GM21360 (cell line): ENCODE measurements around the gene TMPRSS15.

Experiments
- ATAC-seq: cut with Tn5 transposase; IDR thresholded peaks from one replicate; pipeline ENCODE4 v1.9.1; 2021; ENCODE audit warnings: mild to moderate bottlenecking, moderate library complexity; ENCODE audit not compliant: unreplicated experiment

Gene TMPRSS15

DNA sequence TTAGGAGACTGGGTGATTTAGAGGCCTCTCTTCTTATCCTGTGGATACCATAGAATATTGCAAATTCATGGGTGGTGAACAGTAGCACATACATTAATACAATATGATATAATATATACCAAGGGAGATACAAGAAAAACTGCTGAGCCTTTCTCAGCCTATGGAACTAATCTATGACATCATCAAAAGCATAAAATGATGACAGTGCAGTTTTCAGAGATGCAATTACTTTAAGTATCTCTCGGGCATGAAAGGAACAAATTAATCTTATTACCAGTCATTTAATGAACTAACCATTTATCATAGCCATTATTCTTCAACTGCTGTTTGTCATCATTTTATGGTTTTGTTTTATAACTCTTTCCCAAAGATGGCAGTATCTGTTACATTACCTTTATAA is 155.4 kb downstream of the TMPRSS15 start:
- ATAC-seq, result no peak

DNA sequence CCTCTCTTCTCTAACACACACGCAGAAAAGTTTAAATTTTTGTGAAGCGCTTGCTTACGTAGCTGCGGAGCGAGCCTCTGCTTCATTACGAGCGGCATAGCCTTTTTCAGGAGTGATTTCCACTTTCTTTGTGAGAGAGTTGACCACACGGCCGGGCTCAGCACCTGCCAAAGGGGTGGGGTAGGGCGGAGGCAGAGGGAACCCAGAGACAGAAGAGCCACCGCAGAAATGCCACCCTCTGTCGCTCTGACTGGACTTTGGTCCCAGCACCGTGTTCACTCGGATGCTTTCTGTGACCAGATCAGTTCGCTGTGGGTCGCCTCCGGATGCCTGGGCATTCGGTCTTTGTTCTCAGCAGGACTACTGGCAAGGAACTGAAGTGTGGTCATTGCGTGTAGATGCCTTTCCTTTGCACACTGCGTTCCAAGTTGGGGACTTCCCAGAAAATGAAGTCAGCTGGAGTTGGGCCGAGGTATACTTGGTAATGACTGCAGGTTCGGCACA is 158.1 kb downstream of the TMPRSS15 start:
- ATAC-seq, result no peak

DNA sequence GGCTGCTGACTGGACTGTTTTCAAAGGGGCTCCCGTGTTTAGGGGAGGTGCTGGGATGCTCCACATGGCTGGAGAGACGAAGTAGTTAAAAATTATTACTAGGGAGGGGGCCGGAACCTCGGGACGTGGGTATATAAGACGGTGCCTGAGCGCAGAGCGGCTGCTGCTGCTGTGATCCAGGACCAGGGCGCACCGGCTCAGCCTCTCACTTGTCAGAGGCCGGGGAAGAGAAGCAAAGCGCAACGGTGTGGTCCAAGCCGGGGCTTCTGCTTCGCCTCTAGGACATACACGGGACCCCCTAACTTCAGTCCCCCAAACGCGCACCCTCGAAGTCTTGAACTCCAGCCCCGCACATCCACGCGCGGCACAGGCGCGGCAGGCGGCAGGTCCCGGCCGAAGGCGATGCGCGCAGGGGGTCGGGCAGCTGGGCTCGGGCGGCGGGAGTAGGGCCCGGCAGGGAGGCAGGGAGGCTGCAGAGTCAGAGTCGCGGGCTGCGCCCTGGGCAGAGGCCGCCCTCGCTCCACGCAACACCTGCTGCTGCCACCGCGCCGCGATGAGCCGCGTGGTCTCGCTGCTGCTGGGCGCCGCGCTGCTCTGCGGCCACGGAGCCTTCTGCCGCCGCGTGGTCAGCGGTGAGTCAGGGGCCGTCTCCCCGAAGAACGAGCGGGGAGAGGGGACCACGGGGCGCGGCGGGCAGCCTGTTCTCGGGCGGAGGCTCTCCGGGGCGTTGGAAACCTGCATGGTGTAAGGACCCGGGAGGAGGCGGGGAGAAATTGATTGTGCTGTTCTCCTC is 158.7 kb downstream of the TMPRSS15 start, which contains the start of gene CHODL:
TSS of gene CHODL (plus strand) at position 163 of the 793 bp plus-strand sequence. CDS start at position 554, 391 bp downstream.
- no peak for ATAC-seq

DNA sequence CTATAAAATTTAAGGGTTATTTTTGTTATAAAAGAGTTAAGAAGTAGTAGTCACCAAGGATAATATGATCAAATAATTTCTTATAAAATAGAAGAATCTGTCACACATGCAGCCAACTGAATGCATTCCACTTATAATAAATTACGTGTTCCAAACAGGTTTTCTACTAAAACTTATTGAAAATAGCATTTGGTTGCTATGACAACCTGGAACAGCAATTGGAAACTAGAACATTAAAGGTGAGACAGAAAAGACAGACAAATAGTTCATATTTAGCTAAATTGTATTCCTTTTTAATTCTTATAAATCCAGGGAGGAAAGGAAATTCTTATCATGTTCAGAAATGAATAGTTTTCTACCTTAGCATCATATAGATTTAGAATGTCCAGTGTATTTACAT is 168.0 kb downstream of the TMPRSS15 start:
- no peak for ATAC-seq

DNA sequence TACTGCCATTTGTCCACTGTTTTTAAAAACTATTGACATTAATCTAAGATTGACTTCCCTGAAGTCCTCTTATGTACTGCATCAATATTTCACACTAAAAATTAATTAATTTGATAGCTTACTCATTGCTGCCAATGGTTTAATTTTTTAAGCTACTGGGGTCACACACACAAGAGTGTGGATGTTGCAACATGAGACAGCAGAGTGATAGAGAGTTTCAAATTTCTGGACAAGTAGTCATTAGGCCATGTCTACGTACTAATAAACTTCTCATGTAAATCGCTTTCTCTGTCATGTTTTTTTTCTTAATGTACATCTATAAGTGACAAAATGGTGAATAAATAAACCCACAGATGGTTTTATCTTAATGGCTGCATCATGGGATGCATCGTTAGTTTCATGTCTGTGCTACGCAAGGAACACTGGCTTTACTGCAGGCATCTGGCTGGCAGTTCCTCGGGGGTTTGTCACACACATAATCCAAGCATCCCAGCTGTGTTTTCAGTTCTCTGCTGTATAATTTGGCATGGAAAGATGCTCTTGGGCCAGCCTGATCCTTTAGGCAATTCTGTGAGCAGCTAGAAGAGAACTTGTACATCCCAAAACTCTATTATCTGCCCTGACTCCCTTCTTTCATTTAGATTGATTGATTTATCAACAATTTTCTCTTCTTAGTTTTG is 175.4 kb downstream of the TMPRSS15 start:
- ATAC-seq, result no peak

DNA sequence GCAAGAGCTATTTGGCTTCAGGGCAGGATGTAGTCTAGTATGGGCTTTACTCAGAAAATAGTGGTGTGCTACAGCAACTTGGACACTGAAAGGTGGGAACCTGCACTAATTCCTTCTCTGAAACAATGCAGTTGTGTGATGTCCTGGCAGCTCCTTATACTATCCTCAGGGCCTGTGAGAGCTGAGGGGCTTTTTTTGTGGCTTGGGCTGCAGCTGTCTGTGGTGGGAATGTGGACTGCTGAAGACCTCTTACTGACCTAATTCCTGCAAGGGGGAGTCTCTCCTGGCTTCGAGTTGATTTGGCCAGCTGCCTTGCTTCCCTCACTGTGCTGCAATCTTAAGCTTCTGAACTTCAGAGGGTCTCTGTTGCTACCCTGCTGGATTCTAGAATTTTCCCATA is 181.2 kb downstream of the TMPRSS15 start:
- no peak for ATAC-seq

DNA sequence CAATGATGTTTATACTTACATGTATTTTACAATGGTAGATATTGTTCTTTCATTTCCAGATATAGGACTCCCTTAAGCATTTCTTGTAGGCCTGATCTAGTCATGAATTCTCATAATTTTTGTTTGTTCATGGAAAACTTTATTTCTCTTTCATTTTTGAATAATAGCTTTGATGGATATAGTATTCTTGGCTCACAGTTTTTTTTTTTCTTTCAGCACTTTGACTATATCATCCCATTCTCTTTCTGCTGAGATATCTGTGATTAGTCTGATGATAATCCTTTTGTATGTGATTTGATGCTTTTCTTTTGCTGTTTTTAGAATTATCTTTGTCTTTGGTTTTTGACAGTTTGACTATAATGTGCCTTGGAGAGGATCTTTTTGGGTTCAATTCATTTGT is 183.1 kb downstream of the TMPRSS15 start:
- no peak for ATAC-seq
